ENCODE data around the gene BMPER. TPM values are rescaled to one million over a fixed set of nuclear protein-coding genes. Genes with fewer than 3 reads are reported as not detected.

BMPER gene
- total RNA-seq, 1 donor from 2014 or later: 5.2 TPM

- no peak overlapping the region for H3K4me3 ChIP-seq
- H3K4me1 ChIP-seq: no peaks in the 10 kb centered on the region
- TF ChIP-seq POLR2A (IDR thresholded peaks at IDR 0.05) (no peak), POLR2AphosphoS5 (IDR thresholded peaks at IDR 0.05; ENCODE audit: insufficient read depth in 1 of 2, low read depth in 1 of 2) (no peak), CTCF (IDR thresholded peaks at IDR 0.05) (peak in 2 of 3 experiments; percentile 18 to 30)
- no peak for DNase-seq (ENCODE audit: extremely low spot score in 2 of 2)
- no peaks in the 10 kb centered on the region for H3K27me3 ChIP-seq
- no peak overlapping the region for H3K27ac ChIP-seq
- intact Hi-C loops (cut with DNase I): no loop called here
- no peaks in the 10 kb centered on the region for H3K9me3 ChIP-seq
- H3K36me3 ChIP-seq: no peaks in the 10 kb centered on the region
Measured at GRCh38 chr7:34091321-34091917, 186.1 kb downstream of the BMPER start.

- no peaks in the 10 kb centered on the region for H3K4me1 ChIP-seq
- no peaks in the 10 kb centered on the region for H3K36me3 ChIP-seq
- no peak overlapping the region for H3K27ac ChIP-seq
- H3K9me3 ChIP-seq: no peaks in the 10 kb centered on the region
- DNase-seq (ENCODE audit: extremely low spot score in 2 of 2): no peak
- TF ChIP-seq POLR2A (IDR thresholded peaks at IDR 0.05) (no peak), POLR2AphosphoS5 (IDR thresholded peaks at IDR 0.05; ENCODE audit: insufficient read depth in 1 of 2, low read depth in 1 of 2) (no peak), CTCF (IDR thresholded peaks at IDR 0.05) (no peak)
- no peaks in the 10 kb centered on the region for H3K27me3 ChIP-seq
- H3K4me3 ChIP-seq: no peak overlapping the region
- intact Hi-C loops (cut with DNase I): no loop called here
Measured at GRCh38 chr7:34093276-34093675, 187.9 kb downstream of the BMPER start.

- no peak overlapping the region for H3K4me3 ChIP-seq
- peak; percentile 29 to 78 for TF ChIP-seq POLR2AphosphoS5 (IDR thresholded peaks at IDR 0.05; ENCODE audit: insufficient read depth in 1 of 2, low read depth in 1 of 2)
- no peak for TF ChIP-seq POLR2A (IDR thresholded peaks at IDR 0.05)
- no peak for TF ChIP-seq CTCF (IDR thresholded peaks at IDR 0.05)
- intact Hi-C loops (cut with DNase I): no loop called here
- no peaks in the 10 kb centered on the region for H3K36me3 ChIP-seq
- H3K9me3 ChIP-seq: no peaks in the 10 kb centered on the region
- H3K27me3 ChIP-seq: no peaks in the 10 kb centered on the region
- H3K27ac ChIP-seq: peak overlapping the region; percentile 42
- no peaks in the 10 kb centered on the region for H3K4me1 ChIP-seq
- DNase-seq (ENCODE audit: extremely low spot score in 2 of 2): peak in 1 of 2 donors; percentile 97
Measured at GRCh38 chr7:34096198-34096651, 190.9 kb downstream of the BMPER start.

GRCh38 chr7:34096777-34097176 is 191.4 kb downstream of the BMPER start:
- Histone ChIP-seq H3K4me1 (no peaks in the 10 kb centered on the region), H3K27ac (no peak overlapping the region), H3K9me3 (no peaks in the 10 kb centered on the region), H3K27me3 (no peaks in the 10 kb centered on the region), H3K4me3 (no peak overlapping the region), H3K36me3 (no peaks in the 10 kb centered on the region)
- intact Hi-C loops (cut with DNase I): no loop called here
- no peak for TF ChIP-seq POLR2A (IDR thresholded peaks at IDR 0.05)
- no peak for TF ChIP-seq POLR2AphosphoS5 (IDR thresholded peaks at IDR 0.05; ENCODE audit: insufficient read depth in 1 of 2, low read depth in 1 of 2)
- no peak for TF ChIP-seq CTCF (IDR thresholded peaks at IDR 0.05)
- no peak for DNase-seq (ENCODE audit: extremely low spot score in 2 of 2)

GRCh38 chr7:34100661-34101060 is 195.3 kb downstream of the BMPER start:
- TF ChIP-seq POLR2AphosphoS5 (IDR thresholded peaks at IDR 0.05; ENCODE audit: insufficient read depth in 1 of 2, low read depth in 1 of 2): no peak
- no peak for TF ChIP-seq CTCF (IDR thresholded peaks at IDR 0.05)
- no peak for TF ChIP-seq POLR2A (IDR thresholded peaks at IDR 0.05)
- Histone ChIP-seq H3K36me3 (no peaks in the 10 kb centered on the region), H3K4me3 (no peak overlapping the region), H3K27me3 (no peaks in the 10 kb centered on the region), H3K27ac (no peak overlapping the region), H3K9me3 (no peaks in the 10 kb centered on the region), H3K4me1 (no peaks in the 10 kb centered on the region)
- DNase-seq (ENCODE audit: extremely low spot score in 2 of 2): no peak
- intact Hi-C loops (cut with DNase I): no loop called here

All from vagina (tissue), 2 donors.